ENCODE data around the gene ZNF462. TPM values are rescaled to one million over a fixed set of nuclear protein-coding genes. Genes with fewer than 3 reads are reported as not detected.
A peak's percentile ranks its signal among the peaks of the same experiment; 100 is the strongest.

ZNF462 gene
- total RNA-seq, 6 experiments from 2014 or later, result 0.93 to 4.0 (median 2.9) TPM

GRCh38 chr9:106860721-106861639, 2.0 kb upstream of the ZNF462 start:
- Histone ChIP-seq H3K4me1 (peaks cover 0 to 17% (median 0%) of the 10 kb centered on the region in 4 donors), H3K27ac (peak overlapping the region; percentile 35 to 51 (median 50)), H3K36me3 (no peaks in the 10 kb centered on the region), H3K27me3 (peaks cover 0 to 20% of the 10 kb centered on the region in 2 donors), H3K4me3 (peak overlapping the region; percentile 25 to 49 (median 44)), H3K9me3 (no peaks in the 10 kb centered on the region)
- intact Hi-C loops (cut with DNase I), result no loop called here
- ATAC-seq (peak; percentile 13 to 40 (median 24)), DNase-seq (peak in 1 of 3 donors; percentile 45)
- no peak for TF ChIP-seq CTCF (IDR thresholded peaks at IDR 0.05)
- TF ChIP-seq POLR2A (IDR thresholded peaks at IDR 0.05), result no peak
- 6% methylated on average over 42 of the region's 51 CpGs for WGBS (ENCODE audit: insufficient coverage, low coverage, low lambda C conversion rate, missing lambda C conversion rate)

GRCh38 chr9:106861640-106862109, 1.3 kb upstream of the ZNF462 start:
- intact Hi-C loops (cut with DNase I), result no loop called here
- Histone ChIP-seq H3K27ac (peak overlapping the region in 2 of 3 donors; percentile 35 to 50), H3K36me3 (no peaks in the 10 kb centered on the region), H3K27me3 (peaks cover 0 to 20% of the 10 kb centered on the region in 2 donors), H3K4me3 (peak overlapping the region; percentile 25 to 49 (median 44)), H3K9me3 (no peaks in the 10 kb centered on the region), H3K4me1 (peaks cover 0 to 17% (median 0%) of the 10 kb centered on the region in 4 donors)
- WGBS (ENCODE audit: insufficient coverage, low coverage, low lambda C conversion rate, missing lambda C conversion rate), result 2% methylated on average over 15 of the region's 15 CpGs
- TF ChIP-seq POLR2A (IDR thresholded peaks at IDR 0.05), result no peak
- TF ChIP-seq CTCF (IDR thresholded peaks at IDR 0.05), result no peak
- no peak for DNase-seq
- no peak for ATAC-seq

GRCh38 chr9:106862110-106862820, 701 bp upstream of the ZNF462 start:
- no peak for TF ChIP-seq CTCF (IDR thresholded peaks at IDR 0.05)
- TF ChIP-seq POLR2A (IDR thresholded peaks at IDR 0.05), result no peak
- peak in 2 of 3 donors; percentile 27 to 53 for DNase-seq
- ATAC-seq, result peak in 3 of 4 donors; percentile 11 to 39 (median 27)
- Histone ChIP-seq H3K4me3 (peak overlapping the region; percentile 41 to 55 (median 49)), H3K9me3 (no peaks in the 10 kb centered on the region), H3K4me1 (peaks cover 0 to 17% (median 0%) of the 10 kb centered on the region in 4 donors), H3K36me3 (no peaks in the 10 kb centered on the region), H3K27me3 (peaks cover 0 to 20% of the 10 kb centered on the region in 2 donors), H3K27ac (peak overlapping the region; percentile 52 to 61 (median 57))
- 0% methylated on average over 8 of the region's 32 CpGs for whole genome bisulfite sequencing (ENCODE audit: insufficient coverage, low coverage, low lambda C conversion rate, missing lambda C conversion rate)
- intact Hi-C loops (cut with DNase I), result no loop called here

- DNase-seq, result no peak
- peak overlapping the region; percentile 34 to 46 (median 39) for H3K27ac ChIP-seq
- no peak for ATAC-seq
- peaks cover 0 to 36% (median 6%) of the 10 kb centered on the region in 4 donors for H3K4me1 ChIP-seq
- H3K36me3 ChIP-seq, result no peaks in the 10 kb centered on the region
- H3K9me3 ChIP-seq, result no peaks in the 10 kb centered on the region
- TF ChIP-seq CTCF (IDR thresholded peaks at IDR 0.05) (no peak), POLR2A (IDR thresholded peaks at IDR 0.05) (no peak)
- H3K4me3 ChIP-seq, result peak overlapping the region; percentile 41 to 55 (median 49)
- intact Hi-C loops (cut with DNase I), result no loop called here
- peaks cover 0 to 19% of the 10 kb centered on the region in 2 donors for H3K27me3 ChIP-seq
- 26% methylated on average over 9 of the region's 11 CpGs for WGBS (ENCODE audit: insufficient coverage, low coverage, low lambda C conversion rate, missing lambda C conversion rate)
Measured at GRCh38 chr9:106864373-106865143, 1.6 kb downstream of the ZNF462 start.
